ENCODE measurements around the gene RHBDD2. TPM values are rescaled to one million over a fixed set of nuclear protein-coding genes. Genes with fewer than 3 reads are reported as not detected.
A peak's percentile ranks its signal among the peaks of the same experiment; 100 is the strongest.

Gene RHBDD2
- total and polyA plus RNA-seq, 2 donors (not counting 3 experiments of a cell fraction or from before 2014, with no cell fraction given): 36.7 to 99.2 TPM

DNA sequence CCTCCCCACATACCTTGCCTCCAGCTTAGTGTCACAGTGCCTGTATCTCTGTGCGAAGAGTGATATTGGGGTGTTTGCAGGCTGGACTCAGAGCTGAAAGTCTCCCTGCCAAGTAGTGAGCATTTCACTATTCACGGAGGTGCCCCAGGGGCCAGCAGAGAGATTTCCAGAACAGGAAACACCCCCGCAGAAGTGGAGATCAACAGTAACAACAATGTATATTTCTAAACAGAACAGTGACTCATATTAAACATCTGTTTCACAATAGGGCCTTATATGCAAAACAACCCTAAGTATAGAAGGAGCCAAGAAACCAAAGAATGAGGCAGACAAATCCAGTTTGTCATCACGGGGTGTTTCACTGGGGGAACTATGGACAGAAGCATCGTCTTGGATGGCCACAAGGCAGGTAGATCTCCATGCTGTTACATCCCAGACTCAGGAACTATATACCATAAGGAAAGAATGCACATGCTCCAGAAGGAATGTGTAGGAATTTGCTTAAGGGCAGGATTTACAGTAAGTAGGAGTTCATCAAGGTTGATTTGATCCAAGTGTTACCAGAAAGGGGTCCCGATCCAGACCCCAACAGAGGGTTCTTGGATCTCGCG is 35.9 kb upstream of the RHBDD2 start:
- Histone ChIP-seq H2AFZ (ENCODE audit: low read depth, low read length) (peak overlapping the region; percentile 2), H3K79me2 (ENCODE audit: control insufficient read depth, insufficient read depth, low read length) (no peaks in the 10 kb centered on the region), H4K20me1 (replicated peaks; ENCODE audit: control insufficient read depth, extremely low read depth, insufficient read depth, low read length) (no peaks in the 10 kb centered on the region), H3K27me3 (ENCODE audit: control insufficient read depth in 2 of 2, insufficient read depth in 2 of 2, low read length in 2 of 2) (no peaks in the 10 kb centered on the region), H3K9me1 (replicated peaks; ENCODE audit: control insufficient read depth, extremely low read depth, insufficient read depth, low read length) (no peaks in the 10 kb centered on the region), H3K27ac (ENCODE audit: insufficient read depth, low read depth, low read length) (peak overlapping the region; percentile 67), H3K36me3 (ENCODE audit: control insufficient read depth in 2 of 2, extremely low read depth in 1 of 2, insufficient read depth in 2 of 2, low read length in 2 of 2) (no peaks in the 10 kb centered on the region), H3K9ac (replicated peaks; ENCODE audit: extremely low read depth, insufficient read depth, low read length) (peak overlapping the region; percentile 49), H3K9me3 (replicated peaks; ENCODE audit: control insufficient read depth, insufficient read depth, low read length) (no peaks in the 10 kb centered on the region), H3K4me2 (ENCODE audit: insufficient read depth, low read length) (peak overlapping the region; percentile 51), H3K4me1 (ENCODE audit: control insufficient read depth, extremely low read depth, insufficient read depth, low read length) (peaks cover 16% of the 10 kb centered on the region), H3K4me3 (replicated peaks in 1 of 3; ENCODE audit: insufficient read depth in 1 of 3, low read depth in 1 of 3, low read length in 3 of 3) (peak overlapping the region in 1 of 3 experiments; percentile 43)
- FAIRE-seq (peak; percentile 97), DNase-seq (ENCODE audit: low read depth, low spot score) (peak; percentile 91)
- dilution Hi-C loops (cut with MboI; ENCODE audit: extremely low pct_ligation_motif_present, low sequenced_read_pairs): no loop called here
- BruUV-seq (replicated peaks): TSS peak; percentile 87
- CTCF ChIA-PET: interaction anchor here (0.9 to 1.3 kb wide), 5 partner anchors 13 to 177 kb away, joined by 3 to 5 read pairs (median 3); no protein-coding TSS in a partner anchor
- POLR2A ChIA-PET: interaction anchor here (0.5 to 0.7 kb wide), 2 partner anchors 40 to 77 kb away, joined by 4 to 6 read pairs; no protein-coding TSS in a partner anchor
- TF ChIP-seq, protein P1, sequence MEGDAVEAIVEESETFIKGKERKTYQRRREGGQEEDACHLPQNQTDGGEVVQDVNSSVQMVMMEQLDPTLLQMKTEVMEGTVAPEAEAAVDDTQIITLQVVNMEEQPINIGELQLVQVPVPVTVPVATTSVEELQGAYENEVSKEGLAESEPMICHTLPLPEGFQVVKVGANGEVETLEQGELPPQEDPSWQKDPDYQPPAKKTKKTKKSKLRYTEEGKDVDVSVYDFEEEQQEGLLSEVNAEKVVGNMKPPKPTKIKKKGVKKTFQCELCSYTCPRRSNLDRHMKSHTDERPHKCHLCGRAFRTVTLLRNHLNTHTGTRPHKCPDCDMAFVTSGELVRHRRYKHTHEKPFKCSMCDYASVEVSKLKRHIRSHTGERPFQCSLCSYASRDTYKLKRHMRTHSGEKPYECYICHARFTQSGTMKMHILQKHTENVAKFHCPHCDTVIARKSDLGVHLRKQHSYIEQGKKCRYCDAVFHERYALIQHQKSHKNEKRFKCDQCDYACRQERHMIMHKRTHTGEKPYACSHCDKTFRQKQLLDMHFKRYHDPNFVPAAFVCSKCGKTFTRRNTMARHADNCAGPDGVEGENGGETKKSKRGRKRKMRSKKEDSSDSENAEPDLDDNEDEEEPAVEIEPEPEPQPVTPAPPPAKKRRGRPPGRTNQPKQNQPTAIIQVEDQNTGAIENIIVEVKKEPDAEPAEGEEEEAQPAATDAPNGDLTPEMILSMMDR (IDR thresholded peaks at IDR 0.05; ENCODE audit: extremely low read depth in 1 of 2, insufficient read depth in 1 of 2, low read depth in 1 of 2, low read length in 2 of 2): no peak
- no peak for TF ChIP-seq POLR2AphosphoS5 (IDR thresholded peaks at IDR 0.05; ENCODE audit: insufficient read depth, low read depth, low read length)
- TF ChIP-seq MYC (IDR thresholded peaks at IDR 0.05; ENCODE audit: low read depth, low read length): no peak
- TF ChIP-seq EZH2 (IDR thresholded peaks at IDR 0.05; ENCODE audit: borderline replicate concordance, low read depth, low read length, severe bottlenecking): no peak
- peak; percentile 15 for TF ChIP-seq GATA2 (IDR thresholded peaks at IDR 0.05; ENCODE audit: insufficient read depth, insufficient read length, low read depth, low read length)
- TF ChIP-seq POLR2A (IDR thresholded peaks at IDR 0.05; ENCODE audit: low read depth, low read length): no peak
- peak; percentile 68 for TF ChIP-seq FOS (IDR thresholded peaks at IDR 0.05; ENCODE audit: borderline replicate concordance, insufficient read depth, low read length)
- TF ChIP-seq JUN (IDR thresholded peaks at IDR 0.05; ENCODE audit: borderline replicate concordance, insufficient read depth, insufficient read length, low read depth): peak; percentile 80
- TF ChIP-seq, protein P2, sequence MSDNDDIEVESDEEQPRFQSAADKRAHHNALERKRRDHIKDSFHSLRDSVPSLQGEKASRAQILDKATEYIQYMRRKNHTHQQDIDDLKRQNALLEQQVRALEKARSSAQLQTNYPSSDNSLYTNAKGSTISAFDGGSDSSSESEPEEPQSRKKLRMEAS (IDR thresholded peaks at IDR 0.05; ENCODE audit: insufficient read depth, insufficient read length): no peak
- intact Hi-C loops (cut with micrococcal nuclease): no loop called here
